CD4-positive, CD25-positive, alpha-beta regulatory T cell (primary cell): Measurements from ENCODE around the gene ASRGL1. TPM values are rescaled to one million over a fixed set of nuclear protein-coding genes. Genes with fewer than 3 reads are reported as not detected.
A peak's percentile ranks its signal among the peaks of the same experiment; 100 is the strongest.

Source experiments
- ATAC-seq, 2 donors: fragments of 150-1000 bp; cut with Tn5 transposase; one replicate each; pipeline ENCODE4 v1.10.0; 2021; ENCODE audit warnings: low read depth in 2 of 2, moderate number of reproducible peaks in 2 of 2, moderate library complexity in 1 of 2
- DNase-seq, 3 donors: peaks; one replicate each; pipeline versions ENCODE4 v3.0.0 to v3.0.0-alpha.2; 2012 to 2022; ENCODE audit warnings: mixed read lengths in 1 of 3
- H3K27ac ChIP-seq: one replicate; pipeline ENCODE4 v1.7.0; 2013; ENCODE audit warnings: mild to moderate bottlenecking, low read length; ENCODE audit not compliant: insufficient read depth, poor library complexity, severe bottlenecking
- H3K27me3 ChIP-seq: one replicate; pipeline ENCODE4 v1.7.0; 2013; ENCODE audit warnings: low read length; ENCODE audit not compliant: control insufficient read depth, insufficient read depth
- H3K36me3 ChIP-seq: one replicate; pipeline ENCODE4 v1.7.0; 2013; ENCODE audit warnings: mild to moderate bottlenecking, low read length, moderate library complexity; ENCODE audit not compliant: control insufficient read depth, insufficient read depth
- H3K4me1 ChIP-seq: 2 replicates; pipeline ENCODE4 v1.7.0; 2013; ENCODE audit warnings: mild to moderate bottlenecking, low read length; ENCODE audit not compliant: insufficient read depth, control insufficient read depth, poor library complexity, severe bottlenecking
- H3K4me3 ChIP-seq: one replicate; pipeline ENCODE4 v1.7.0; 2013; ENCODE audit warnings: low read depth, mild to moderate bottlenecking, low read length, moderate library complexity
- H3K9me3 ChIP-seq, 2 experiments: 1 replicate in 1 of 2; 2 replicates in 1 of 2; pipeline ENCODE4 v1.7.0; 2013; ENCODE audit warnings: low read length in 2 of 2, mild to moderate bottlenecking in 1 of 2, moderate library complexity in 1 of 2; ENCODE audit not compliant: control insufficient read depth in 2 of 2
- H3K27ac Mint-ChIP-seq, 3 donors: one replicate each; pipeline ENCODE4 v1.8.0; 2020 to 2022; ENCODE audit warnings: mild to moderate bottlenecking in 3 of 3, mixed read lengths in 3 of 3, moderate library complexity in 2 of 3
- H3K27me3 Mint-ChIP-seq: one replicate; pipeline ENCODE4 v1.8.0; 2022; ENCODE audit warnings: mild to moderate bottlenecking, mixed read lengths
- H3K36me3 Mint-ChIP-seq: one replicate; pipeline ENCODE4 v1.8.0; 2020; ENCODE audit warnings: mixed read lengths
- H3K4me1 Mint-ChIP-seq, 4 donors: one replicate each; pipeline ENCODE4 v1.8.0; 2020 to 2022; ENCODE audit warnings: mixed read lengths in 4 of 4, mild to moderate bottlenecking in 1 of 4
- H3K4me3 Mint-ChIP-seq, 4 donors: one replicate each; pipeline ENCODE4 v1.8.0; 2020 to 2022; ENCODE audit warnings: mild to moderate bottlenecking in 4 of 4, mixed read lengths in 4 of 4, moderate library complexity in 3 of 4
- H3K9me3 Mint-ChIP-seq, 7 donors: one replicate each; pipeline ENCODE4 v1.8.0; 2020 to 2022; ENCODE audit warnings: mixed read lengths in 7 of 7, mild to moderate bottlenecking in 3 of 7, moderate library complexity in 2 of 7
- polyA plus RNA-seq, 4 donors: library from polyadenylated mRNA; unstranded; fragments of 300-500 nt; fragmentation: Illumina TruSeq; gene quantifications; one replicate each; pipeline ENCODE4 v1.2.3, GENCODE V29; 2021
- total RNA-seq: library from RNA; stranded (reverse); gene quantifications from one replicate; pipeline ENCODE4 v1.2.3, GENCODE V29; 2022

ASRGL1 gene
- total and polyA plus RNA-seq, 5 donors from 2014 or later: 0.57 to 3.6 (median 2.4) TPM; not detected in 1

GRCh38 chr11:62394825-62395538, 57.7 kb downstream of the ASRGL1 start:
- ATAC-seq: peak; percentile 30 to 65

GRCh38 chr11:62395885-62396551, 58.8 kb downstream of the ASRGL1 start:
- H3K27me3 ChIP-seq: no peaks in the 10 kb centered on the region
- Mint-ChIP-seq H3K4me3 (no peak overlapping the region), H3K9me3 (no peaks in the 10 kb centered on the region), H3K4me1 (peaks cover 5 to 38% (median 12%) of the 10 kb centered on the region in 4 donors), H3K27ac (no peak overlapping the region), H3K36me3 (peaks cover 3% of the 10 kb centered on the region), H3K27me3 (peaks cover 7% of the 10 kb centered on the region)
- H3K36me3 ChIP-seq: no peaks in the 10 kb centered on the region
- DNase-seq: no peak
- no peak overlapping the region for H3K27ac ChIP-seq
- ATAC-seq: no peak
- no peak overlapping the region for H3K4me3 ChIP-seq
- peaks cover 9% of the 10 kb centered on the region for H3K4me1 ChIP-seq
- no peaks in the 10 kb centered on the region for H3K9me3 ChIP-seq

More at GRCh38 chr11:62394825-62395538, 57.7 kb downstream of the ASRGL1 start:
- Mint-ChIP-seq H3K36me3 (peaks cover 3% of the 10 kb centered on the region), H3K4me3 (no peak overlapping the region), H3K9me3 (no peaks in the 10 kb centered on the region), H3K27me3 (peaks cover 15% of the 10 kb centered on the region), H3K4me1 (peaks cover 5 to 29% (median 12%) of the 10 kb centered on the region in 4 donors), H3K27ac (peak overlapping the region in 2 of 3 donors; percentile 41 to 77)
- H3K27ac ChIP-seq: no peak overlapping the region
- H3K4me3 ChIP-seq: no peak overlapping the region
- H3K4me1 ChIP-seq: peaks cover 3% of the 10 kb centered on the region
- no peaks in the 10 kb centered on the region for H3K27me3 ChIP-seq
- H3K9me3 ChIP-seq: no peaks in the 10 kb centered on the region
- H3K36me3 ChIP-seq: no peaks in the 10 kb centered on the region
- DNase-seq: peak; percentile 29 to 81 (median 62)

GRCh38 chr11:62398011-62398994, 61.1 kb downstream of the ASRGL1 start:
- no peaks in the 10 kb centered on the region for H3K9me3 ChIP-seq
- H3K27me3 ChIP-seq: no peaks in the 10 kb centered on the region
- Mint-ChIP-seq H3K4me1 (peaks cover 5 to 57% (median 28%) of the 10 kb centered on the region in 4 donors), H3K36me3 (peaks cover 3% of the 10 kb centered on the region), H3K9me3 (no peaks in the 10 kb centered on the region), H3K27ac (peak overlapping the region; percentile 60 to 93 (median 82)), H3K4me3 (no peak overlapping the region), H3K27me3 (peaks cover 6% of the 10 kb centered on the region)
- no peak overlapping the region for H3K27ac ChIP-seq
- ATAC-seq: no peak
- no peaks in the 10 kb centered on the region for H3K36me3 ChIP-seq
- H3K4me3 ChIP-seq: no peak overlapping the region
- DNase-seq: no peak
- H3K4me1 ChIP-seq: peaks cover 31% of the 10 kb centered on the region

GRCh38 chr11:62399172-62399877, 62.1 kb downstream of the ASRGL1 start:
- peak overlapping the region in 2 of 4 donors; percentile 56 to 62 for H3K4me3 Mint-ChIP-seq
- no peak overlapping the region for H3K27ac ChIP-seq

GRCh38 chr11:62399878-62400266, 62.6 kb downstream of the ASRGL1 start:
- Histone ChIP-seq H3K9me3 (no peaks in the 10 kb centered on the region), H3K27me3 (no peaks in the 10 kb centered on the region), H3K4me3 (no peak overlapping the region), H3K36me3 (no peaks in the 10 kb centered on the region), H3K4me1 (peaks cover 31% of the 10 kb centered on the region), H3K27ac (no peak overlapping the region)
- H3K27ac Mint-ChIP-seq: peak overlapping the region in 2 of 3 donors; percentile 9 to 85
- H3K9me3 Mint-ChIP-seq: no peaks in the 10 kb centered on the region
- ATAC-seq: no peak
- H3K36me3 Mint-ChIP-seq: peaks cover 3% of the 10 kb centered on the region
- peaks cover 2 to 54% (median 24%) of the 10 kb centered on the region in 4 donors for H3K4me1 Mint-ChIP-seq
- peak overlapping the region in 2 of 4 donors; percentile 32 to 62 for H3K4me3 Mint-ChIP-seq
- DNase-seq: no peak
- H3K27me3 Mint-ChIP-seq: peaks cover 1% of the 10 kb centered on the region

More at GRCh38 chr11:62399172-62399877, 62.1 kb downstream of the ASRGL1 start:
- H3K27me3 Mint-ChIP-seq: peaks cover 6% of the 10 kb centered on the region
- Histone ChIP-seq H3K36me3 (no peaks in the 10 kb centered on the region), H3K9me3 (no peaks in the 10 kb centered on the region), H3K4me1 (peaks cover 31% of the 10 kb centered on the region), H3K27me3 (no peaks in the 10 kb centered on the region), H3K4me3 (no peak overlapping the region)
- no peaks in the 10 kb centered on the region for H3K9me3 Mint-ChIP-seq
- peaks cover 3% of the 10 kb centered on the region for H3K36me3 Mint-ChIP-seq
- DNase-seq: peak in 1 of 3 donors; percentile 34
- no peak for ATAC-seq
- peak overlapping the region; percentile 34 to 93 (median 60) for H3K27ac Mint-ChIP-seq
- H3K4me1 Mint-ChIP-seq: peaks cover 5 to 57% (median 28%) of the 10 kb centered on the region in 4 donors

GRCh38 chr11:62400281-62400680, 63.0 kb downstream of the ASRGL1 start:
- DNase-seq: no peak
- Histone ChIP-seq H3K27ac (no peak overlapping the region), H3K27me3 (no peaks in the 10 kb centered on the region), H3K9me3 (no peaks in the 10 kb centered on the region), H3K36me3 (no peaks in the 10 kb centered on the region), H3K4me1 (peaks cover 31% of the 10 kb centered on the region), H3K4me3 (no peak overlapping the region)
- no peak for ATAC-seq
- no peaks in the 10 kb centered on the region for H3K27me3 Mint-ChIP-seq
- H3K27ac Mint-ChIP-seq: peak overlapping the region in 2 of 3 donors; percentile 66 to 85
- H3K9me3 Mint-ChIP-seq: no peaks in the 10 kb centered on the region
- peaks cover 0 to 54% (median 21%) of the 10 kb centered on the region in 4 donors for H3K4me1 Mint-ChIP-seq
- peak overlapping the region in 1 of 4 donors; percentile 32 for H3K4me3 Mint-ChIP-seq
- peaks cover 3% of the 10 kb centered on the region for H3K36me3 Mint-ChIP-seq

GRCh38 chr11:62400760-62401159, 63.5 kb downstream of the ASRGL1 start:
- H3K4me1 Mint-ChIP-seq: peaks cover 0 to 54% (median 21%) of the 10 kb centered on the region in 4 donors
- Histone ChIP-seq H3K36me3 (no peaks in the 10 kb centered on the region), H3K4me3 (no peak overlapping the region), H3K27me3 (no peaks in the 10 kb centered on the region), H3K27ac (no peak overlapping the region), H3K9me3 (no peaks in the 10 kb centered on the region), H3K4me1 (peaks cover 31% of the 10 kb centered on the region)
- no peaks in the 10 kb centered on the region for H3K27me3 Mint-ChIP-seq
- peaks cover 3% of the 10 kb centered on the region for H3K36me3 Mint-ChIP-seq
- H3K27ac Mint-ChIP-seq: peak overlapping the region in 1 of 3 donors; percentile 91
- ATAC-seq: no peak
- no peak for DNase-seq
- H3K9me3 Mint-ChIP-seq: no peaks in the 10 kb centered on the region
- peak overlapping the region in 1 of 4 donors; percentile 54 for H3K4me3 Mint-ChIP-seq
